CD4-positive, alpha-beta memory T cell (primary cell): ENCODE data around the gene WASHC2A. TPM values are rescaled to one million over a fixed set of nuclear protein-coding genes. Genes with fewer than 3 reads are reported as not detected.
"Not testable (repeated sequence)": the region's sequence is repeated elsewhere in the genome, so short reads cannot be mapped to it uniquely, and the experiment has no call there.

Experiments
- CTCF ChIA-PET: fragments of 350-600 bp; sonication (Branson Sonifier 250); formaldehyde crosslinking; loops from one replicate; lab custom pipeline; 2021; ENCODE audit warnings: inconsistent platforms; ENCODE audit not compliant: partially characterized antibody; lab: Charles Lee
- POLR2A ChIA-PET: fragments of 350-600 bp; sonication (Branson Sonifier 250); formaldehyde crosslinking; loops from one replicate; lab custom pipeline; 2021; ENCODE audit not compliant: partially characterized antibody; lab: Charles Lee
- DNase-seq, 5 donors: peaks; one replicate each; pipeline versions ENCODE4 v3.0.0 to v3.0.0-alpha.2; 2020 to 2022; ENCODE audit warnings: mixed read lengths in 1 of 5
- H3K27ac ChIP-seq: one replicate; pipeline ENCODE4 v1.7.0; 2013; ENCODE audit warnings: low read depth, low read length
- H3K27me3 ChIP-seq: 2 replicates; pipeline ENCODE4 v1.7.0; 2013; ENCODE audit warnings: mild to moderate bottlenecking, low read length, moderate library complexity; ENCODE audit not compliant: insufficient read depth
- H3K36me3 ChIP-seq: 2 replicates; pipeline ENCODE4 v1.7.0; 2013; ENCODE audit warnings: mild to moderate bottlenecking, low read length, moderate library complexity; ENCODE audit not compliant: insufficient read depth
- H3K4me1 ChIP-seq: 2 replicates; pipeline ENCODE4 v1.7.0; 2013; ENCODE audit warnings: mild to moderate bottlenecking, low read length, moderate library complexity; ENCODE audit not compliant: insufficient read depth
- H3K4me3 ChIP-seq, 2 donors: one replicate each; pipeline ENCODE4 v1.7.0; 2013; ENCODE audit warnings: low read length in 2 of 2, mild to moderate bottlenecking in 1 of 2
- H3K9me3 ChIP-seq, 2 donors: one replicate each; pipeline ENCODE4 v1.7.0; 2013; ENCODE audit warnings: low read length in 2 of 2, control low read depth in 1 of 2; ENCODE audit not compliant: control insufficient read depth in 1 of 2
- H3K27ac Mint-ChIP-seq, 7 donors: one replicate each; pipeline ENCODE4 v1.8.0; 2020 to 2021; ENCODE audit warnings: mixed read lengths in 7 of 7, mild to moderate bottlenecking in 6 of 7, inconsistent platforms in 3 of 7, moderate library complexity in 3 of 7
- H3K27me3 Mint-ChIP-seq, 2 donors: one replicate each; pipeline ENCODE4 v1.8.0; 2020 to 2021; ENCODE audit warnings: mixed read lengths in 2 of 2
- H3K36me3 Mint-ChIP-seq, 2 donors: one replicate each; pipeline ENCODE4 v1.8.0; 2020 to 2021; ENCODE audit warnings: mixed read lengths in 2 of 2, inconsistent platforms in 1 of 2, mild to moderate bottlenecking in 1 of 2
- H3K4me1 Mint-ChIP-seq, 4 donors: one replicate each; pipeline ENCODE4 v1.8.0; 2020 to 2021; ENCODE audit warnings: mixed read lengths in 4 of 4, mild to moderate bottlenecking in 1 of 4
- H3K4me3 Mint-ChIP-seq, 8 donors: one replicate each; pipeline ENCODE4 v1.8.0; 2020 to 2021; ENCODE audit warnings: mixed read lengths in 8 of 8, mild to moderate bottlenecking in 7 of 8, moderate library complexity in 6 of 8, inconsistent platforms in 3 of 8
- H3K9me3 Mint-ChIP-seq, 8 donors: one replicate each; pipeline ENCODE4 v1.8.0; 2020 to 2021; ENCODE audit warnings: mixed read lengths in 8 of 8, mild to moderate bottlenecking in 5 of 8, inconsistent platforms in 3 of 8, moderate library complexity in 1 of 8
- intact Hi-C: fragments of 100-400 bp; cut with micrococcal nuclease; formaldehyde crosslinking; loops from one replicate; pipeline ENCODE4 v1.15.1; 2023
- polyA plus RNA-seq, 2 donors: library from polyadenylated mRNA; unstranded; fragments of 300-500 nt; fragmentation: Illumina TruSeq; gene quantifications; one replicate each; pipeline ENCODE4 v1.2.3, GENCODE V29; 2021
- total RNA-seq, 2 experiments: library from RNA; stranded (reverse); gene quantifications; one replicate each; pipeline ENCODE4 v1.2.3, GENCODE V29; 2021

WASHC2A gene, protein sequence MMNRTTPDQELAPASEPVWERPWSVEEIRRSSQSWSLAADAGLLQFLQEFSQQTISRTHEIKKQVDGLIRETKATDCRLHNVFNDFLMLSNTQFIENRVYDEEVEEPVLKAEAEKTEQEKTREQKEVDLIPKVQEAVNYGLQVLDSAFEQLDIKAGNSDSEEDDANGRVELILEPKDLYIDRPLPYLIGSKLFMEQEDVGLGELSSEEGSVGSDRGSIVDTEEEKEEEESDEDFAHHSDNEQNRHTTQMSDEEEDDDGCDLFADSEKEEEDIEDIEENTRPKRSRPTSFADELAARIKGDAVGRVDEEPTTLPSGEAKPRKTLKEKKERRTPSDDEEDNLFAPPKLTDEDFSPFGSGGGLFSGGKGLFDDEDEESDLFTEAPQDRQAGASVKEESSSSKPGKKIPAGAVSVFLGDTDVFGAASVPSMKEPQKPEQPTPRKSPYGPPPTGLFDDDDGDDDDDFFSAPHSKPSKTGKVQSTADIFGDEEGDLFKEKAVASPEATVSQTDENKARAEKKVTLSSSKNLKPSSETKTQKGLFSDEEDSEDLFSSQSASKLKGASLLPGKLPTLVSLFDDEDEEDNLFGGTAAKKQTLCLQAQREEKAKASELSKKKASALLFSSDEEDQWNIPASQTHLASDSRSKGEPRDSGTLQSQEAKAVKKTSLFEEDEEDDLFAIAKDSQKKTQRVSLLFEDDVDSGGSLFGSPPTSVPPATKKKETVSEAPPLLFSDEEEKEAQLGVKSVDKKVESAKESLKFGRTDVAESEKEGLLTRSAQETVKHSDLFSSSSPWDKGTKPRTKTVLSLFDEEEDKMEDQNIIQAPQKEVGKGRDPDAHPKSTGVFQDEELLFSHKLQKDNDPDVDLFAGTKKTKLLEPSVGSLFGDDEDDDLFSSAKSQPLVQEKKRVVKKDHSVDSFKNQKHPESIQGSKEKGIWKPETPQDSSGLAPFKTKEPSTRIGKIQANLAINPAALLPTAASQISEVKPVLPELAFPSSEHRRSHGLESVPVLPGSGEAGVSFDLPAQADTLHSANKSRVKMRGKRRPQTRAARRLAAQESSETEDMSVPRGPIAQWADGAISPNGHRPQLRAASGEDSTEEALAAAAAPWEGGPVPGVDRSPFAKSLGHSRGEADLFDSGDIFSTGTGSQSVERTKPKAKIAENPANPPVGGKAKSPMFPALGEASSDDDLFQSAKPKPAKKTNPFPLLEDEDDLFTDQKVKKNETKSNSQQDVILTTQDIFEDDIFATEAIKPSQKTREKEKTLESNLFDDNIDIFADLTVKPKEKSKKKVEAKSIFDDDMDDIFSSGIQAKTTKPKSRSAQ (N-terminal part only)
- total RNA-seq (10 to 100 TPM; 64.6 to 70.9 TPM), polyA plus RNA-seq (10 to 100 TPM; 10.7 to 44.3 TPM)

DNA sequence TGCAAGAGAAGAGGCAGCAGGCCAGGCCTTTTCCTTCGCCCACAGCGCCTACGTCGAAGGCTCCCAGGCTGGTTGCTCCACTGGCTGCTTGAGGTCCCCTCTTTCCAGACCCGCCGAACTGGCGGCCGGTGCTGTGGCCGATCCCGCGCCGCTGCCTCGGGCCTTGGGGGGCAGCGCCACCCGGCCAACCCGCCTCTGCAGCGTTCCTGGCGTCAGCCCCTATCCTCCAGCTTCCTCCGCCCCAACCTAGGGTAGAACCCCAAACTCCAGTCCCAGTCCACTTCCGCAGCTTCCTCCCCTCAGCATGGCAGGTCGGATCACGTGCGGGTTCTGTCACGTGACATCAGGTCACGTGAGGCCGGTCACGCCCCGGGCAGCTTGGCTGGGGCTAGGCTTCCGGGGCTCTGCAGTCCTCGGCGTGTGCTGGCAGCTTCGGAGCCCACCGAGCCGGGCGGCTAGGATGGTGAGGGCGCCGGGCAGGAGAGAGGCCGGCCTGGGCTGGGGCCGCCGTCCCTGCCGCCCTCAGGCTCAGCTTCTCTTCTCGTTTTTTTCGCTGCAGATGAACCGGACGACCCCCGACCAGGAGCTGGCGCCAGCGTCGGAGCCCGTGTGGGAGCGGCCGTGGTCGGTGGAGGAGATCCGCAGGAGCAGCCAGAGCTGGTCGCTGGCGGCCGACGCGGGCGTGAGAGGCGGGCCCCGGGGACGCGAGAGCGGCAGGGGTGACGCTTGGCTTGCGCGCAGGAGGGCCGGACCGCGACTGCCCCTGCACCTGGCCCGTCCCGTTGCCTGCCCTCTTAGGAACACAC is at the start of gene WASHC2A:
TSS of gene WASHC2A (plus strand) at position 409 of the 806 bp plus-strand sequence. CDS start at position 461, 52 bp downstream.
- peak within 1 kb of the TSS; percentile 43 for H3K27ac ChIP-seq
- H3K27me3 ChIP-seq, H3K36me3 ChIP-seq, H3K4me1 ChIP-seq, H3K9me3 Mint-ChIP-seq, intact Hi-C loops, H3K27me3 Mint-ChIP-seq, CTCF ChIA-PET, H3K9me3 ChIP-seq, H3K36me3 Mint-ChIP-seq: not testable (repeated sequence)
- peak within 1 kb of the TSS in 1 of 2 donors; percentile 52 for H3K4me3 ChIP-seq
- POLR2A ChIA-PET: interaction anchor here (1.0 to 1.8 kb wide), 3 partner anchors 528 to 569 kb away, joined by 3 to 11 read pairs (median 6); partner anchors contain the start of genes ERCC6 and SGMS1
- peak; percentile 94 to 96 (median 95) for DNase-seq
- peak within 1 kb of the TSS; percentile 66 to 95 (median 93) for H3K27ac Mint-ChIP-seq
- H3K4me3 Mint-ChIP-seq: peak within 1 kb of the TSS; percentile 74 to 87 (median 85)
- H3K4me1 Mint-ChIP-seq: peaks cover 4 to 28% (median 9%) of the 10 kb centered on the region in 4 donors

DNA sequence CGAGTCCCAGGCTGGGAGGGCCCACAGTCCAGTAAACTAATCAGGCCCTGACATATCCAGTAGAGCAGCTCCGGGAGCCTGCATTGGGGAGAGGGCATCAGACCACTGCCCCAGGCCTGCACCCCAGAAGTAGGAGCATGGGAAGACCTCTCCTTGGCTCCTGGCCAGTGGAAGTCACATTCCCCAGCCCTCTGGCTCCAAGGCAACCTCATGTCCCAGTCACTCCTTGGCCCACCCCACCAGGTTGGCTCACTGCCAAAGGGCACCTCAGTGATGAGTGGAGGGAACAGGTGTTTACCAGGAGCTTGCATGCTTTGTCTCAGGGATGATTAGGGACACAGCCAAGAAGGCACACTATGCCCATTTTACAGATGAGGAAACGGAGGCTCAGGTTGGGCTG is 48.5 kb upstream of the WASHC2A start:
- H3K4me1 Mint-ChIP-seq, intact Hi-C loops, CTCF ChIA-PET, POLR2A ChIA-PET, H3K9me3 Mint-ChIP-seq, H3K36me3 ChIP-seq, H3K4me3 Mint-ChIP-seq, H3K27ac ChIP-seq, DNase-seq, H3K27me3 ChIP-seq, H3K4me1 ChIP-seq, H3K36me3 Mint-ChIP-seq, H3K9me3 ChIP-seq, H3K4me3 ChIP-seq, H3K27me3 Mint-ChIP-seq: not testable (repeated sequence)
- peak overlapping the region in 1 of 7 donors; percentile 25 for H3K27ac Mint-ChIP-seq

DNA sequence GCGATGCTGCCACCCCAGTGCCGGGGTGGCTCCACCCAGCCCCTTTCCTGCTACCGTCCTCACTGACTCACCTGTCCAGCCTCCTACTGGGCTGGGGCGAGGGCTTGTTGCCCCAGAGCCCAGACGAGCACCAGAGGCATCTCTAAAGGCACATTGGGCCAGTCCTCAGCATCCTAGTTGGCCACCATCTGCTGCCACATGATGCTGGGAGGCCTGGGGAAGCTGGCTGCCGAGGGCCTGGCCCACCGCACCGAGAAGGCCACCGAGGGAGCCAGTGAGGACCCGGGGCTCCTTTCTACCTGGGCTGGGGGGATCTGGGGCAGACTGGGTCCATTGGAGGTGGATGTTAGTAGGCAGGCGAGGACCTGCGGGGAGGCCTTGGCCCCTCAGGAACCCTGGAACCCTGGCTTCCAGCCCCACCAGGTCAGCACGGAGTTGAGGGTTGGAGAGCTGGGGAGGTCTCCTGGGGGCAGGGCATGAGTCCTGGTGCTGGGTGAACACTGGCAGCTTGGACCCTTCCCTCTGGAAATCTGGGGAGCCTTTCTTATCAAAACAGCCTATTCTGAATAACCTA is 47.2 kb upstream of the WASHC2A start:
- DNase-seq, H3K27me3 ChIP-seq, CTCF ChIA-PET, H3K4me3 ChIP-seq, H3K4me1 ChIP-seq, H3K27ac ChIP-seq, H3K9me3 ChIP-seq, H3K9me3 Mint-ChIP-seq, H3K27me3 Mint-ChIP-seq, H3K4me3 Mint-ChIP-seq, H3K4me1 Mint-ChIP-seq, POLR2A ChIA-PET, H3K36me3 ChIP-seq, H3K36me3 Mint-ChIP-seq, intact Hi-C loops: not testable (repeated sequence)
- H3K27ac Mint-ChIP-seq: peak overlapping the region in 1 of 7 donors; percentile 15

DNA sequence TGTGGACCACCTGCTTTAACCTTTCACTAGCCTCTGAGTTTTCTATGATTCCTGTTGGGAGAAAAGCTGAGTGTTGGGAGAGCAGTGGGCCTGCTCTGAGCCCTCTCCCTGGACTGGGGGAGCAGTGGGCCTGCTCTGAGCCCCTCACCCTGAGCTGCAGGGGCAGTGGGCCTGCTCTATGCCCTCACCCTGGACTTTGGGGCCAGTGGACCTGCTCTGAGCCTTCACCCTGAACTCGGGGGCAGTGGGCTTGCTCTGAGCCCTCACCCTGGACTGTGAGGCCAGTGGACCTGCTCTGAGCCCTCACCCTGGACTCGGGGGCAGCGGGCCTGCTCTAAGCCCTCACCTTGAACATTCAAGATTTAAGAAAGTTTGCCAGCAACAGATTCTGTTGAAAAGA is 46.1 kb upstream of the WASHC2A start:
- Mint-ChIP-seq H3K36me3 (no peaks in the 10 kb centered on the region), H3K27me3 (peaks cover 13 to 14% of the 10 kb centered on the region in 2 donors), H3K4me3 (peak overlapping the region in 1 of 8 donors; percentile 3), H3K4me1 (no peaks in the 10 kb centered on the region), H3K9me3 (peaks cover 0 to 2% (median 0%) of the 10 kb centered on the region in 8 donors), H3K27ac (peak overlapping the region in 1 of 7 donors; percentile 46)
- no peaks in the 10 kb centered on the region for H3K36me3 ChIP-seq
- H3K27ac ChIP-seq: no peak overlapping the region
- H3K4me1 ChIP-seq: no peaks in the 10 kb centered on the region
- POLR2A ChIA-PET: no interaction called here
- no peak for DNase-seq
- no peaks in the 10 kb centered on the region for H3K27me3 ChIP-seq
- CTCF ChIA-PET: no interaction called here
- no peak overlapping the region for H3K4me3 ChIP-seq
- H3K9me3 ChIP-seq: no peaks in the 10 kb centered on the region
- intact Hi-C loops: no loop called here

DNA sequence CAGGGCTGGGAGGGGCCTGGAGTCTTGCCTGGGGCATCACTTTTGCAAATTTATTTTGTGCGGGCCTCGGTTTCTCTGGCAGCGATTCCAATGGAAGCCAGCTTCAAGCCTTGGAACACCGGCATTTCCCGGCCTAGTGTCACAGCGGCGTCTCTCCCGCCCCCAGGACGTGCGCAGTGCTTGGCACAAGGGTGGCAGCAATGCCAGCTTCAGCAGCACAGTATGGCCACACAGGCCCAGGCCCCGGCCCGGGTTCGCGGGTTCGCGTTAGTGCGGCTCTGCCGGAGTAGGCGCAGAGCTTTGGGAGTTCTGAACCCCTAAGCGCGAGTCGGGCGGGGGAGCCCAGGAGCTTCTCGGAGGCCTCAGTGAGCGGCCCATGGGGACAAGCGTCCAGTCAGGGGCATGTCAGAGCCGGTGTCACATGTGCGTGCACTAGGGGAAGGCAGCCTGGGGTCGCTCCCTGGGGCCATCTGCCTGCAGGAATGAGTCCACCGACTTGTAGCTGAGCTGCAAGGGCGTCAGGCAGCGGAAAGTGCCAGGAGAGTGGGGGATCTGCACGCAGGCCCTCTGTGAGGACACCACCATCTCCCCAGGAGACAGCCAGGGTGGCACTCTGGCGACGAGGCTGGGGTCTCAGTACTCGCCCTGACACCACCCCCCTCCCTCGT is 42.9 kb upstream of the WASHC2A start:
- not testable (repeated sequence) for H3K4me3 Mint-ChIP-seq
- peaks cover 21 to 24% of the 10 kb centered on the region in 2 donors for H3K27me3 Mint-ChIP-seq

DNA sequence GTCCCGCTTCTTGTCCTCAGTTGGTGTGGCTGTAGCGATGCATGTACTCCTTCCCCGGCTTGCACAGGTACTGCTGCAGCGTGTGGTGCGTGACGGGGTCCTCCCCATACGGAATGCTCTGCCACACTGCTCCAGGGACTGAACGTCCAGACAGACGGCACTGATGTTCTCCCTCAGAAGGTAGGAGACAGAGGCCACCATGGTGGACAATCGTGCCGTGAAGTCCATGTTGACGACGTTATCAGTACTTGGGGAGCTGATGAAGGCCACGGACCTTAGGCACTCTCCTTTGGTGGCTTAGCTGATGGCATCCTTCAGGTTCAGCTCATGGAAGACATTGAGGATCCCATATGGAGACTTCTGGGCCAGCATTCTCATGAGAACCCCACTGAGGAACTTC is 42.1 kb upstream of the WASHC2A start:
- H3K4me1 ChIP-seq: no peaks in the 10 kb centered on the region
- Mint-ChIP-seq H3K4me3 (no peak overlapping the region), H3K9me3 (peaks cover 0 to 2% (median 0%) of the 10 kb centered on the region in 8 donors), H3K36me3 (no peaks in the 10 kb centered on the region), H3K27me3 (peaks cover 21 to 26% of the 10 kb centered on the region in 2 donors), H3K27ac (no peak overlapping the region), H3K4me1 (no peaks in the 10 kb centered on the region)
- intact Hi-C loops: no loop called here
- H3K27ac ChIP-seq: no peak overlapping the region
- H3K27me3 ChIP-seq: no peaks in the 10 kb centered on the region
- DNase-seq: no peak
- ChIA-PET POLR2A (no interaction called here), CTCF (no interaction called here)
- no peaks in the 10 kb centered on the region for H3K36me3 ChIP-seq
- no peaks in the 10 kb centered on the region for H3K9me3 ChIP-seq
- no peak overlapping the region for H3K4me3 ChIP-seq

More for the DNA sequence above, 42.9 kb upstream of the WASHC2A start:
- CTCF ChIA-PET, H3K4me1 ChIP-seq, H3K27ac ChIP-seq, intact Hi-C loops, H3K27ac Mint-ChIP-seq, H3K36me3 ChIP-seq, H3K9me3 ChIP-seq, H3K9me3 Mint-ChIP-seq, POLR2A ChIA-PET, DNase-seq, H3K4me1 Mint-ChIP-seq, H3K4me3 ChIP-seq, H3K27me3 ChIP-seq, H3K36me3 Mint-ChIP-seq: not testable (repeated sequence)
